ENCODE results near the gene ANP32E. TPM values are rescaled to one million over a fixed set of nuclear protein-coding genes. Genes with fewer than 3 reads are reported as not detected.

The ANP32E gene
- total and polyA plus RNA-seq, 9 of the 15 experiments (the other 6 are each of a cell fraction or from before 2014, with no cell fraction given) = 60.4 to 197 (median 104) TPM

DNA sequence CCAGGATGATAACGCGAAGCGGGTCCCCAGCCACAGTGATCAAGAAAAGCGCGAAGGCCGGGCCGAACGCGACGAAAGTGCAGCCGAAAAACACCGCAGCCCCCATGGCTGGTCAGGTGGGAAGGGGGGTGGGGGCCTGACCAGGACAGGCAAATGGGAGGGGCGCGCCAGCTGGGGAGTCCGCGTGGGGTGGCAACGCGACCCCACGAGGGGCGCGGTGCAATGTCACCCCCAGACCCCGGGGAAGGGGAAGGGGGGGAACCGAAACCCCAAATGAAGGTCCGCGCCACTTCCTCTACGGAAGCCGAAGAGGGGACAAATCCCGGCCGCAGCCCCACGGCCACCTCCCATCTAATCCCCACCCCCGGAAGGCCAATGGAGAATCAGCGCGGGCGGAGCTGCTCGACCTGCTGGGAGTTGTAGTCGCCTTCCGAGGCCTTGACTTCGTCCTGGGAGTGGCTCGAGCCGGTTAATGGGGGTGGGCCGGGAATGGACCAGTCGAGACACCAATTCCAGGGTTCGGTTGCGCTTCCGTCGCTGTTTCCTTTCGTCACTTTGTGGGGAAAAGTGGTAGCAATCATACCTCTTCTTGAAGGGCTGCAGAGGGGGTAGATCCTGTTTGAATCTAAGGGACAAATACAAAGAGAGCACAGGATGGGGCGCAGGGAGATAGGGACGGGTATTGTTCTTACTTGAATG, 32.9 kb upstream of the ANP32E start, which contains the start of gene APH1A (continued):
- TF ChIP-seq HNRNPLL (IDR thresholded peaks at IDR 0.05; ENCODE audit: low read depth, low read length, poor library complexity, severe bottlenecking) (peak; percentile 53), MEF2A (IDR thresholded peaks at IDR 0.05; ENCODE audit: control insufficient read depth, low read depth, low read length) (no peak), SMARCA5 (IDR thresholded peaks at IDR 0.05) (no peak), PML (IDR thresholded peaks at IDR 0.05; ENCODE audit: low read length) (0 out of 2 replicates have a peak, but pooled peaks have one; percentile 13), ERF (CRISPR knock-in tag; IDR thresholded peaks at IDR 0.05) (no peak), ELF4 (CRISPR knock-in tag; IDR thresholded peaks at IDR 0.05) (no peak), ELF1 (tag; IDR thresholded peaks at IDR 0.05) (peak; percentile 93), ZNF316 (IDR thresholded peaks at IDR 0.05) (no peak), LCOR (CRISPR knock-in tag; IDR thresholded peaks at IDR 0.05) (peak; percentile 84; the same call in 1 of the 2 replicates), GTF2A2 (tag; IDR thresholded peaks at IDR 0.05) (no peak), PHF8 (IDR thresholded peaks at IDR 0.05; ENCODE audit: borderline replicate concordance, low read length) (peak; percentile 65), TGIF2 (CRISPR knock-in tag; IDR thresholded peaks at IDR 0.05) (0 out of 2 replicates have a peak, but pooled peaks have one; percentile 20), KAT2B (IDR thresholded peaks at IDR 0.05; ENCODE audit: low read depth, low read length) (no peak)
- TF ChIP-seq, protein P1, sequence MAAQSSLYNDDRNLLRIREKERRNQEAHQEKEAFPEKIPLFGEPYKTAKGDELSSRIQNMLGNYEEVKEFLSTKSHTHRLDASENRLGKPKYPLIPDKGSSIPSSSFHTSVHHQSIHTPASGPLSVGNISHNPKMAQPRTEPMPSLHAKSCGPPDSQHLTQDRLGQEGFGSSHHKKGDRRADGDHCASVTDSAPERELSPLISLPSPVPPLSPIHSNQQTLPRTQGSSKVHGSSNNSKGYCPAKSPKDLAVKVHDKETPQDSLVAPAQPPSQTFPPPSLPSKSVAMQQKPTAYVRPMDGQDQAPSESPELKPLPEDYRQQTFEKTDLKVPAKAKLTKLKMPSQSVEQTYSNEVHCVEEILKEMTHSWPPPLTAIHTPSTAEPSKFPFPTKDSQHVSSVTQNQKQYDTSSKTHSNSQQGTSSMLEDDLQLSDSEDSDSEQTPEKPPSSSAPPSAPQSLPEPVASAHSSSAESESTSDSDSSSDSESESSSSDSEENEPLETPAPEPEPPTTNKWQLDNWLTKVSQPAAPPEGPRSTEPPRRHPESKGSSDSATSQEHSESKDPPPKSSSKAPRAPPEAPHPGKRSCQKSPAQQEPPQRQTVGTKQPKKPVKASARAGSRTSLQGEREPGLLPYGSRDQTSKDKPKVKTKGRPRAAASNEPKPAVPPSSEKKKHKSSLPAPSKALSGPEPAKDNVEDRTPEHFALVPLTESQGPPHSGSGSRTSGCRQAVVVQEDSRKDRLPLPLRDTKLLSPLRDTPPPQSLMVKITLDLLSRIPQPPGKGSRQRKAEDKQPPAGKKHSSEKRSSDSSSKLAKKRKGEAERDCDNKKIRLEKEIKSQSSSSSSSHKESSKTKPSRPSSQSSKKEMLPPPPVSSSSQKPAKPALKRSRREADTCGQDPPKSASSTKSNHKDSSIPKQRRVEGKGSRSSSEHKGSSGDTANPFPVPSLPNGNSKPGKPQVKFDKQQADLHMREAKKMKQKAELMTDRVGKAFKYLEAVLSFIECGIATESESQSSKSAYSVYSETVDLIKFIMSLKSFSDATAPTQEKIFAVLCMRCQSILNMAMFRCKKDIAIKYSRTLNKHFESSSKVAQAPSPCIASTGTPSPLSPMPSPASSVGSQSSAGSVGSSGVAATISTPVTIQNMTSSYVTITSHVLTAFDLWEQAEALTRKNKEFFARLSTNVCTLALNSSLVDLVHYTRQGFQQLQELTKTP (IDR thresholded peaks at IDR 0.05; ENCODE audit: low read depth in 1 of 2, partially characterized antibody in 2 of 2) = peak in 1 of 2 experiments; percentile 83
- TF ChIP-seq, protein P2, sequence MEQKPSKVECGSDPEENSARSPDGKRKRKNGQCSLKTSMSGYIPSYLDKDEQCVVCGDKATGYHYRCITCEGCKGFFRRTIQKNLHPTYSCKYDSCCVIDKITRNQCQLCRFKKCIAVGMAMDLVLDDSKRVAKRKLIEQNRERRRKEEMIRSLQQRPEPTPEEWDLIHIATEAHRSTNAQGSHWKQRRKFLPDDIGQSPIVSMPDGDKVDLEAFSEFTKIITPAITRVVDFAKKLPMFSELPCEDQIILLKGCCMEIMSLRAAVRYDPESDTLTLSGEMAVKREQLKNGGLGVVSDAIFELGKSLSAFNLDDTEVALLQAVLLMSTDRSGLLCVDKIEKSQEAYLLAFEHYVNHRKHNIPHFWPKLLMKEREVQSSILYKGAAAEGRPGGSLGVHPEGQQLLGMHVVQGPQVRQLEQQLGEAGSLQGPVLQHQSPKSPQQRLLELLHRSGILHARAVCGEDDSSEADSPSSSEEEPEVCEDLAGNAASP (IDR thresholded peaks at IDR 0.05) = no peak
- TF ChIP-seq, protein P3, sequence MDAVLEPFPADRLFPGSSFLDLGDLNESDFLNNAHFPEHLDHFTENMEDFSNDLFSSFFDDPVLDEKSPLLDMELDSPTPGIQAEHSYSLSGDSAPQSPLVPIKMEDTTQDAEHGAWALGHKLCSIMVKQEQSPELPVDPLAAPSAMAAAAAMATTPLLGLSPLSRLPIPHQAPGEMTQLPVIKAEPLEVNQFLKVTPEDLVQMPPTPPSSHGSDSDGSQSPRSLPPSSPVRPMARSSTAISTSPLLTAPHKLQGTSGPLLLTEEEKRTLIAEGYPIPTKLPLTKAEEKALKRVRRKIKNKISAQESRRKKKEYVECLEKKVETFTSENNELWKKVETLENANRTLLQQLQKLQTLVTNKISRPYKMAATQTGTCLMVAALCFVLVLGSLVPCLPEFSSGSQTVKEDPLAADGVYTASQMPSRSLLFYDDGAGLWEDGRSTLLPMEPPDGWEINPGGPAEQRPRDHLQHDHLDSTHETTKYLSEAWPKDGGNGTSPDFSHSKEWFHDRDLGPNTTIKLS (IDR thresholded peaks at IDR 0.05; ENCODE audit: borderline replicate concordance, low read depth) = peak; percentile 76
- TF ChIP-seq, protein P4, sequence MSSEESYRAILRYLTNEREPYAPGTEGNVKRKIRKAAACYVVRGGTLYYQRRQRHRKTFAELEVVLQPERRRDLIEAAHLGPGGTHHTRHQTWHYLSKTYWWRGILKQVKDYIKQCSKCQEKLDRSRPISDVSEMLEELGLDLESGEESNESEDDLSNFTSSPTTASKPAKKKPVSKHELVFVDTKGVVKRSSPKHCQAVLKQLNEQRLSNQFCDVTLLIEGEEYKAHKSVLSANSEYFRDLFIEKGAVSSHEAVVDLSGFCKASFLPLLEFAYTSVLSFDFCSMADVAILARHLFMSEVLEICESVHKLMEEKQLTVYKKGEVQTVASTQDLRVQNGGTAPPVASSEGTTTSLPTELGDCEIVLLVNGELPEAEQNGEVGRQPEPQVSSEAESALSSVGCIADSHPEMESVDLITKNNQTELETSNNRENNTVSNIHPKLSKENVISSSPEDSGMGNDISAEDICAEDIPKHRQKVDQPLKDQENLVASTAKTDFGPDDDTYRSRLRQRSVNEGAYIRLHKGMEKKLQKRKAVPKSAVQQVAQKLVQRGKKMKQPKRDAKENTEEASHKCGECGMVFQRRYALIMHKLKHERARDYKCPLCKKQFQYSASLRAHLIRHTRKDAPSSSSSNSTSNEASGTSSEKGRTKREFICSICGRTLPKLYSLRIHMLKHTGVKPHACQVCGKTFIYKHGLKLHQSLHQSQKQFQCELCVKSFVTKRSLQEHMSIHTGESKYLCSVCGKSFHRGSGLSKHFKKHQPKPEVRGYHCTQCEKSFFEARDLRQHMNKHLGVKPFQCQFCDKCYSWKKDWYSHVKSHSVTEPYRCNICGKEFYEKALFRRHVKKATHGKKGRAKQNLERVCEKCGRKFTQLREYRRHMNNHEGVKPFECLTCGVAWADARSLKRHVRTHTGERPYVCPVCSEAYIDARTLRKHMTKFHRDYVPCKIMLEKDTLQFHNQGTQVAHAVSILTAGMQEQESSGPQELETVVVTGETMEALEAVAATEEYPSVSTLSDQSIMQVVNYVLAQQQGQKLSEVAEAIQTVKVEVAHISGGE (CRISPR knock-in tag; IDR thresholded peaks at IDR 0.05) = peak; percentile 59 to 93 (median 62)

Measured in K562 (cell line).